ENCODE measurements around the gene B4GALT6.

The B4GALT6 gene

DNA sequence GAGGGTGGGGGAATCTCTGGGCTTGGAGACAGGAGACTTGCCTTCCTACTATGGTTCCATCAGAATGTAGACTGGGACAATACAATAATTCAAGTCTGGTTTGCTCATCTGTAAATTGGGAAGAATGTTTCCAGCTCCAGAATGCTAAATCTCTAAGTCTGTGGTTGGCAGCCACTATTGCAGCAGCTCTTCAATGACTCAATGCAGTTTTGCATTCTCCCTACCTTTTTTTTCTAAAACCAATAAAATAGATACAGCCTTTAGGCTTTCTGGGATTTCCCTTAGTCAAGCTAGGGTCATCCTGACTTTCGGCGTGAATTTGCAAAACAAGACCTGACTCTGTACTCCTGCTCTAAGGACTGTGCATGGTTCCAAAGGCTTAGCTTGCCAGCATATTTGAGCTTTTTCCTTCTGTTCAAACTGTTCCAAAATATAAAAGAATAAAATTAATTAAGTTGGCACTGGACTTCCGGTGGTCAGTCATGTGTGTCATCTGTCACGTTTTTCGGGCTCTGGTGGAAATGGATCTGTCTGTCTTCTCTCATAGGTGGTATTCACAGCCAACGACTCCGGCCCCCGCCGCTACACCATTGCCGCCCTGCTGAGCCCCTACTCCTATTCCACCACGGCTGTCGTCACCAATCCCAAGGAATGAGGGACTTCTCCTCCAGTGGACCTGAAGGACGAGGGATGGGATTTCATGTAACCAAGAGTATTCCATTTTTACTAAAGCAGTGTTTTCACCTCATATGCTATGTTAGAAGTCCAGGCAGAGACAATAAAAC, 86.2 kb downstream of the B4GALT6 start:
- DNase-seq (ENCODE audit: insufficient read length) (no peak), FAIRE-seq (no peak)
- TF ChIP-seq POLR2AphosphoS5 (IDR thresholded peaks at IDR 0.05; ENCODE audit: low read depth, low read length) (no peak), POLR2A (IDR thresholded peaks at IDR 0.05; ENCODE audit: low read depth, low read length) (no peak), TAF1 (IDR thresholded peaks at IDR 0.05; ENCODE audit: borderline replicate concordance, low read depth, low read length) (no peak)

DNA sequence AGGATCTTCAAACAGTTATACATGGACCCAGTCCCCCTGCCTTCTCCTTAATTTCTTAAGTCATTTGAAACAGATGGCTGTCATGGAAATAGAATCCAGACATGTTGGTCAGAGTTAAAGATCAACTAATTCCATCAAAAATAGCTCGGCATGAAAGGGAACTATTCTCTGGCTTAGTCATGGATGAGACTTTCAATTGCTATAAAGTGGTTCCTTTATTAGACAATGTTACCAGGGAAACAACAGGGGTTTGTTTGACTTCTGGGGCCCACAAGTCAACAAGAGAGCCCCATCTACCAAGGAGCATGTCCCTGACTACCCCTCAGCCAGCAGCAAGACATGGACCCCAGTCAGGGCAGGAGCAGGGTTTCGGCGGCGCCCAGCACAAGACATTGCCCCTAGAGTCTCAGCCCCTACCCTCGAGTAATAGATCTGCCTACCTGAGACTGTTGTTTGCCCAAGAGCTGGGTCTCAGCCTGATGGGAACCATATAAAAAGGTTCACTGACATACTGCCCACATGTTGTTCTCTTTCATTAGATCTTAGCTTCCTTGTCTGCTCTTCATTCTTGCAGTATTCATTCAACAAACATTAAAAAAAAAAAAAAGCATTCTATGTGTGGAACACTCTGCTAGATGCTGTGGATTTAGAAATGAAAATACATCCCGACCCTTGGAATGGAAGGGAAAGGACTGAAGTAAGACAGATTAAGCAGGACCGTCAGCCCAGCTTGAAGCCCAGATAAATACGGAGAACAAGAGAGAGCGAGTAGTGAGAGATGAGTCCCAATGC, 88.1 kb downstream of the B4GALT6 start:
- DNase-seq (ENCODE audit: insufficient read length): no peak
- FAIRE-seq: no peak
- no peak for TF ChIP-seq POLR2AphosphoS5 (IDR thresholded peaks at IDR 0.05; ENCODE audit: low read depth, low read length)
- TF ChIP-seq TAF1 (IDR thresholded peaks at IDR 0.05; ENCODE audit: borderline replicate concordance, low read depth, low read length): no peak
- no peak for TF ChIP-seq POLR2A (IDR thresholded peaks at IDR 0.05; ENCODE audit: low read depth, low read length)

- TF ChIP-seq POLR2A (IDR thresholded peaks at IDR 0.05; ENCODE audit: low read depth, low read length) (no peak), TAF1 (IDR thresholded peaks at IDR 0.05; ENCODE audit: borderline replicate concordance, low read depth, low read length) (no peak), POLR2AphosphoS5 (IDR thresholded peaks at IDR 0.05; ENCODE audit: low read depth, low read length) (no peak)
- no peak for FAIRE-seq
- DNase-seq (ENCODE audit: insufficient read length): no peak
These were observed 89.1 kb downstream of the B4GALT6 start for GRCh38 chr18:31595121-31595771.

GRCh38 chr18:31592506-31593157, 91.7 kb downstream of the B4GALT6 start:
- DNase-seq (ENCODE audit: insufficient read length) (no peak), FAIRE-seq (no peak)
- TF ChIP-seq POLR2A (IDR thresholded peaks at IDR 0.05; ENCODE audit: low read depth, low read length): no peak
- no peak for TF ChIP-seq POLR2AphosphoS5 (IDR thresholded peaks at IDR 0.05; ENCODE audit: low read depth, low read length)
- TF ChIP-seq TAF1 (IDR thresholded peaks at IDR 0.05; ENCODE audit: borderline replicate concordance, low read depth, low read length): no peak

- no peak for FAIRE-seq
- no peak for TF ChIP-seq POLR2AphosphoS5 (IDR thresholded peaks at IDR 0.05; ENCODE audit: low read depth, low read length)
- no peak for DNase-seq (ENCODE audit: insufficient read length)
These were observed 92.8 kb downstream of the B4GALT6 start, which contains the start of gene TTR for GRCh38 chr18:31591628-31592027. Gene TTR (plus strand): TSS chr18:31591877. CDS start chr18:31591903, 26 bp downstream.

- TF ChIP-seq TAF1 (IDR thresholded peaks at IDR 0.05; ENCODE audit: borderline replicate concordance, low read depth, low read length): no peak
- TF ChIP-seq POLR2A (IDR thresholded peaks at IDR 0.05; ENCODE audit: low read depth, low read length): no peak
- no peak for TF ChIP-seq POLR2AphosphoS5 (IDR thresholded peaks at IDR 0.05; ENCODE audit: low read depth, low read length)
- FAIRE-seq (no peak), DNase-seq (ENCODE audit: insufficient read length) (no peak)
These were observed 93.3 kb downstream of the B4GALT6 start for GRCh38 chr18:31591113-31591512.

DNA sequence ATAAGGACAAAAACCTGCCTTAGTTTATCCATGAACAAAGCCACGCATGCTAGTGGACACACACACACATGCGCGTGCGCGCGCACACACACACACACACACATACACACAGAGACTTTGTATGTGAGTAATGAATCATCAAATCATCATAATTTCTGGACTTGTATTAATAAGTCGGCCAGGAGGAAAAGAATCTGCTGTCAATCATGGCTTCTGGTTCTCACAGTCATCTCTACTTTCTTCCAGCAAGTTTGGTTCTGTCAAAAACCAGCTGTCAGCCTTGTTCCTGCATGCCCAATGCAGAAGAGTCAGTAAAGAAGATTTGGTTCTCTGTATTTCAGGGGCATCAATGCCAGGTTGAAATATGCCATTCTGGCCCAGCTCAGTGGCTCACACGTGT, 93.8 kb downstream of the B4GALT6 start:
- no peak for DNase-seq (ENCODE audit: insufficient read length)
- TF ChIP-seq TAF1 (IDR thresholded peaks at IDR 0.05; ENCODE audit: borderline replicate concordance, low read depth, low read length): no peak
- TF ChIP-seq POLR2A (IDR thresholded peaks at IDR 0.05; ENCODE audit: low read depth, low read length): no peak
- TF ChIP-seq POLR2AphosphoS5 (IDR thresholded peaks at IDR 0.05; ENCODE audit: low read depth, low read length): no peak
- FAIRE-seq: no peak

- TF ChIP-seq POLR2A (IDR thresholded peaks at IDR 0.05; ENCODE audit: low read depth, low read length) (no peak), TAF1 (IDR thresholded peaks at IDR 0.05; ENCODE audit: borderline replicate concordance, low read depth, low read length) (no peak), POLR2AphosphoS5 (IDR thresholded peaks at IDR 0.05; ENCODE audit: low read depth, low read length) (no peak)
- no peak for FAIRE-seq
- DNase-seq (ENCODE audit: insufficient read length): no peak
These were observed 96.9 kb downstream of the B4GALT6 start for GRCh38 chr18:31587529-31587928.

DNA sequence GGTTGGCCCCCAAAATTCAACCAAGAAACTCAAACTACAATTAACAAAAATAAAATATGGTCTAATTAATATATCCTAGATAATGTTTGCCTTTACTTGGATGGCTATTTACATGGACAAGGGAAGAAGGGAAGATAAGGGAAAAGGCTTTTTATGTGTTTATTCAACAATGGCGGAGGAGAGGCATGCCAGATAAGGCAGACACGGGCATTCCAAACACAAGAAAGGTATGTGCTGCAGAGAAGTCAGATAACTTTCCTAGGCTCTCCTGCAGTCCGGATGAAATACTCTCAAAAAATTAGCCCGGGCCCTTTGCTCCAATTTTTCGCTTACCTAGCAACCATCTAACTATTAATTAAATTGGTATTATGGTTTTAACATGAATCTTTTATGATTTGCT, 97.8 kb downstream of the B4GALT6 start:
- TF ChIP-seq TAF1 (IDR thresholded peaks at IDR 0.05; ENCODE audit: borderline replicate concordance, low read depth, low read length) (no peak), POLR2AphosphoS5 (IDR thresholded peaks at IDR 0.05; ENCODE audit: low read depth, low read length) (no peak), POLR2A (IDR thresholded peaks at IDR 0.05; ENCODE audit: low read depth, low read length) (no peak)
- DNase-seq (ENCODE audit: insufficient read length) (no peak), FAIRE-seq (no peak)

DNA sequence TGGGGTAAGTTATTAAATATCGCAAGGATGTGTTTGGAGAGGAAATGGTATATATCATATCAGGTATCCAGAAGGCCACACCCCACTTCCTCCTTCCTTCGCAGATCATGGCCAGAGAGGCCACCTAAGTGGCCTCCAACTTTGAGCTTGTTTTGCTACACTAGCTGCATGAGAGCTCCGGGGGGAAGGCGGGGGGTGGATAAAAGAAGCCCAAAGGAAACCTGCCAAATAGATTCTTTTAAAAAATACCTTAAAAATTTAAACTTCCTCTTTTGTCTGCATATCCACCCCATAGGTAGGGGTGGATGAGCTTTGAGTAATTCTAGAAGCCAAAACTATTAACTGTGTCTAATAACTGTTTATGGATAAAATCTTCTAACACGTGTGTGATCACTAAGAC, 98.4 kb downstream of the B4GALT6 start:
- no peak for FAIRE-seq
- no peak for TF ChIP-seq TAF1 (IDR thresholded peaks at IDR 0.05; ENCODE audit: borderline replicate concordance, low read depth, low read length)
- DNase-seq (ENCODE audit: insufficient read length): no peak

GRCh38 chr18:31583185-31583854, 101.1 kb downstream of the B4GALT6 start:
- FAIRE-seq (no peak), DNase-seq (ENCODE audit: insufficient read length) (no peak)
- TF ChIP-seq POLR2A (IDR thresholded peaks at IDR 0.05; ENCODE audit: low read depth, low read length) (no peak), POLR2AphosphoS5 (IDR thresholded peaks at IDR 0.05; ENCODE audit: low read depth, low read length) (no peak), TAF1 (IDR thresholded peaks at IDR 0.05; ENCODE audit: borderline replicate concordance, low read depth, low read length) (no peak)

Measured in GM12892 (cell line).